Hematopoietic multipotent progenitor cell (in vitro differentiated cells): Measurements from ENCODE around the gene MAP2K5. TPM values are rescaled to one million over a fixed set of nuclear protein-coding genes. Genes with fewer than 3 reads are reported as not detected.

Source experiments
- DNase-seq, 3 donors: peaks; one replicate each; pipeline ENCODE4 v3.0.0-alpha.2; 2011 to 2015; ENCODE audit warnings: low read depth in 2 of 3, low spot score in 2 of 3
- total RNA-seq: library from RNA; depleted of rRNA; stranded (reverse); fragments of >200 nt; gene quantifications from one replicate; pipeline ENCODE4 v1.2.3, GENCODE V29; 2012

MAP2K5 gene
- total RNA-seq, 1 donor: 8.6 TPM

- no peak for DNase-seq
Observed at GRCh38 chr15:67831363-67831762, 288.9 kb downstream of the MAP2K5 start.

- no peak for DNase-seq
Observed at GRCh38 chr15:67832031-67832551, 289.6 kb downstream of the MAP2K5 start.

GRCh38 chr15:67832897-67833709, 290.6 kb downstream of the MAP2K5 start:
- no peak for DNase-seq

GRCh38 chr15:67833710-67834511, 291.4 kb downstream of the MAP2K5 start:
- DNase-seq: peak in 1 of 3 donors; percentile 62

GRCh38 chr15:67834581-67835296, 292.2 kb downstream of the MAP2K5 start:
- no peak for DNase-seq

- no peak for DNase-seq
Observed at GRCh38 chr15:67835297-67836133, 293.0 kb downstream of the MAP2K5 start.

- DNase-seq: no peak
Observed at GRCh38 chr15:67836134-67836455, 293.6 kb downstream of the MAP2K5 start.

- peak in 1 of 3 donors; percentile 69 for DNase-seq
Observed at GRCh38 chr15:67836477-67836876, 294.0 kb downstream of the MAP2K5 start.

- DNase-seq: no peak
Observed at GRCh38 chr15:67836955-67837354, 294.5 kb downstream of the MAP2K5 start.

GRCh38 chr15:67838789-67839332, 296.4 kb downstream of the MAP2K5 start:
- DNase-seq: no peak

GRCh38 chr15:67839499-67839928, 297.0 kb downstream of the MAP2K5 start:
- peak; percentile 41 to 70 (median 47) for DNase-seq

GRCh38 chr15:67839929-67840748, 297.6 kb downstream of the MAP2K5 start, which contains the start of gene RNU6-1:
Gene RNU6-1, minus strand, starts transcription at chr15:67840045.
- DNase-seq: peak; percentile 92 to 95 (median 95)

- DNase-seq: no peak
Observed at GRCh38 chr15:67840749-67841512, 298.4 kb downstream of the MAP2K5 start.

GRCh38 chr15:67841513-67841762, 298.9 kb downstream of the MAP2K5 start:
- no peak for DNase-seq

GRCh38 chr15:67843092-67843501, 300.6 kb downstream of the MAP2K5 start:
- DNase-seq: no peak

- no peak for DNase-seq
Observed at GRCh38 chr15:67843571-67844387, 301.3 kb downstream of the MAP2K5 start.

- no peak for DNase-seq
Observed at GRCh38 chr15:67845974-67846373, 303.5 kb downstream of the MAP2K5 start.

GRCh38 chr15:67849538-67849937, 307.0 kb downstream of the MAP2K5 start:
- DNase-seq: no peak
